Mononuclear cell (primary cell): Measurements from ENCODE around the gene PCDHGA12. TPM values are rescaled to one million over a fixed set of nuclear protein-coding genes. Genes with fewer than 3 reads are reported as not detected.

Source experiments
- H3K27me3 ChIP-seq: 2 replicates; pipeline ENCODE4 v1.6.0; 2011; ENCODE audit warnings: low read length, control low read depth; ENCODE audit not compliant: insufficient read depth
- H3K4me1 ChIP-seq: 2 replicates; pipeline ENCODE4 v1.5.1; 2011; ENCODE audit warnings: mild to moderate bottlenecking, low read length, control low read depth; ENCODE audit not compliant: insufficient read depth
- H3K4me3 ChIP-seq: 2 replicates; pipeline ENCODE4 v1.5.1; 2011; ENCODE audit warnings: mild to moderate bottlenecking, low read length, moderate library complexity
- H3K9me3 ChIP-seq: 2 replicates; pipeline ENCODE4 v1.5.1; 2011; ENCODE audit warnings: low read depth, mild to moderate bottlenecking, control low read depth, low read length
- total RNA-seq: library from RNA; depleted of rRNA; stranded (reverse); fragments of >200 nt; gene quantifications from one replicate; pipeline ENCODE4 v1.2.3, GENCODE V29; 2012

The PCDHGA12 gene
- total RNA-seq, 1 donor, result 0.10 TPM

DNA sequence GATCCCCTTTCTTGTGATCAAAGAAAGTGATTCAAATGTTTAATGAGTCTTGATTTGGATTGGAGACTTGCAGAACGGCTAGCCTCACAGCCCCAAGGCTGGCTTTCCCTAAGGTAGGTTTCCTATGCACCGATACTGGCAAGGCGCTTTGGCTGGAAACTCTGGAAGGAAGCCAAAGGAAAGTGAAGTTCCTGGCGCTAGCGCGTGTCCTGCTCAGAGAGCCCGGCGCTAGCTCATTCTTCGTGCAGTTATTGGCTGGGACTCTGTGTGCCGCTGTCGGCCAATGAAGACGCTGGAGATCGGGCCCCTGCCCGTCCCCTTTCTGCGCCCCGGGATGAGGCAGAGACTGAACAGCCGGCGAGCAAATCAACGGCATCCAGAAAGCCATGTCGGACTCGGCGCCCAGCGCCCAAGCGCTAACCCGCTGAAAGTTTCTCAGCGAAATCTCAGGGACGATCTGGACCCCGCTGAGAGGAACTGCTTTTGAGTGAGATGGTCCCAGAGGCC is 45.4 kb downstream of the PCDHGA12 start, which contains the start of gene PCDHGC3:
TSS of gene PCDHGC3 (plus strand) at position 342 of the 507 bp plus-strand sequence. CDS start at position 493, 151 bp downstream.
- Histone ChIP-seq H3K27me3 (peaks cover 71% of the 10 kb centered on the region), H3K9me3 (no peaks in the 10 kb centered on the region), H3K4me3 (peak within 1 kb of the TSS; percentile 9), H3K4me1 (peaks cover 23% of the 10 kb centered on the region)

DNA sequence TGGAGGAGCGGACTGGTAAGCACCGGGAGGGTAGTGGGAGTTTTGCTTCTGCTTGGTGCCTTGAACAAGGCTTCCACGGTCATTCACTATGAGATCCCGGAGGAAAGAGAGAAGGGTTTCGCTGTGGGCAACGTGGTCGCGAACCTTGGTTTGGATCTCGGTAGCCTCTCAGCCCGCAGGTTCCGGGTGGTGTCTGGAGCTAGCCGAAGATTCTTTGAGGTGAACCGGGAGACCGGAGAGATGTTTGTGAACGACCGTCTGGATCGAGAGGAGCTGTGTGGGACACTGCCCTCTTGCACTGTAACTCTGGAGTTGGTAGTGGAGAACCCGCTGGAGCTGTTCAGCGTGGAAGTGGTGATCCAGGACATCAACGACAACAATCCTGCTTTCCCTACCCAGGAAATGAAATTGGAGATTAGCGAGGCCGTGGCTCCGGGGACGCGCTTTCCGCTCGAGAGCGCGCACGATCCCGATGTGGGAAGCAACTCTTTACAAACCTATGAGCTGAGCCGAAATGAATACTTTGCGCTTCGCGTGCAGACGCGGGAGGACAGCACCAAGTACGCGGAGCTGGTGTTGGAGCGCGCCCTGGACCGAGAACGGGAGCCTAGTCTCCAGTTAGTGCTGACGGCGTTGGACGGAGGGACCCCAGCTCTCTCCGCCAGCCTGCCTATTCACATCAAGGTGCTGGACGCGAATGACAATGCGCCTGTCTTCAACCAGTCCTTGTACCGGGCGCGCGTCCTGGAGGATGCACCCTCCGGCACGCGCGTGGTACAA is 46.0 kb downstream of the PCDHGA12 start:
- Histone ChIP-seq H3K4me3 (peak overlapping the region; percentile 9), H3K9me3 (no peaks in the 10 kb centered on the region), H3K27me3 (peaks cover 74% of the 10 kb centered on the region), H3K4me1 (peaks cover 23% of the 10 kb centered on the region)

DNA sequence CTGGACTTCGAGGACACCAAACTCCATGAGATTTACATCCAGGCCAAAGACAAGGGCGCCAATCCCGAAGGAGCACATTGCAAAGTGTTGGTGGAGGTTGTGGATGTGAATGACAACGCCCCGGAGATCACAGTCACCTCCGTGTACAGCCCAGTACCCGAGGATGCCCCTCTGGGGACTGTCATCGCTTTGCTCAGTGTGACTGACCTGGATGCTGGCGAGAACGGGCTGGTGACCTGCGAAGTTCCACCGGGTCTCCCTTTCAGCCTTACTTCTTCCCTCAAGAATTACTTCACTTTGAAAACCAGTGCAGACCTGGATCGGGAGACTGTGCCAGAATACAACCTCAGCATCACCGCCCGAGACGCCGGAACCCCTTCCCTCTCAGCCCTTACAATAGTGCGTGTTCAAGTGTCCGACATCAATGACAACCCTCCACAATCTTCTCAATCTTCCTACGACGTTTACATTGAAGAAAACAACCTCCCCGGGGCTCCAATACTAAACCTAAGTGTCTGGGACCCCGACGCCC is 46.8 kb downstream of the PCDHGA12 start:
- Histone ChIP-seq H3K4me3 (no peak overlapping the region), H3K9me3 (no peaks in the 10 kb centered on the region), H3K4me1 (peaks cover 23% of the 10 kb centered on the region), H3K27me3 (peaks cover 76% of the 10 kb centered on the region)

DNA sequence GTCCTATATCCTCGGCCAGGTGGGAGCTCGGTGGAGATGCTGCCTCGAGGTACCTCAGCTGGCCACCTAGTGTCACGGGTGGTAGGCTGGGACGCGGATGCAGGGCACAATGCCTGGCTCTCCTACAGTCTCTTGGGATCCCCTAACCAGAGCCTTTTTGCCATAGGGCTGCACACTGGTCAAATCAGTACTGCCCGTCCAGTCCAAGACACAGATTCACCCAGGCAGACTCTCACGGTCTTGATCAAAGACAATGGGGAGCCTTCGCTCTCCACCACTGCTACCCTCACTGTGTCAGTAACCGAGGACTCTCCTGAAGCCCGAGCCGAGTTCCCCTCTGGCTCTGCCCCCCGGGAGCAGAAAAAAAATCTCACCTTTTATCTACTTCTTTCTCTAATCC is 47.5 kb downstream of the PCDHGA12 start:
- peaks cover 78% of the 10 kb centered on the region for H3K27me3 ChIP-seq
- no peaks in the 10 kb centered on the region for H3K9me3 ChIP-seq
- peaks cover 23% of the 10 kb centered on the region for H3K4me1 ChIP-seq
- H3K4me3 ChIP-seq, result no peak overlapping the region

DNA sequence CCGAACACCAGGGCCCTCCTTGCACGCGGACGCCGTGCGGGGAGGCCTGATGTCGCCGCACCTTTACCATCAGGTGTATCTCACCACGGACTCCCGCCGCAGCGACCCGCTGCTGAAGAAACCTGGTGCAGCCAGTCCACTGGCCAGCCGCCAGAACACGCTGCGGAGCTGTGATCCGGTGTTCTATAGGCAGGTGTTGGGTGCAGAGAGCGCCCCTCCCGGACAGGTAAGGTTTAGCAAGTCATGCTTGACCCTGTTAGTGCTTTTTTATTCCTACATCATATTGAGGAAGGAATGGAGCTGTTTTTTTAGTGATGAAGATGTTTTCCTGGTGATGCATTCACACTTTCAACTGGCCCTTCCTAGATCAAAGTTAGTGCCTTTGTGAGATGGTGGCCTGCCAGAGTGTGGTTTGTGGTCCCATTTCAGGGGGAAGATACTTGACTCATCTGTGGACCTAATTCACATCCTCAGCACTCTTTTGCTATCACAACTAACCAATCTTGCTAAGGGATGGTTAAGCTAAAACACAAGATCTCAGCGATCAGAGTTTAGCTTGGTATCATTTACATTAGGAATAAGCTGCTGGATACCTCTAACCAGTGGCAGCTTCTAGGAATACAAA is 48.1 kb downstream of the PCDHGA12 start:
- H3K4me3 ChIP-seq, result no peak overlapping the region

DNA sequence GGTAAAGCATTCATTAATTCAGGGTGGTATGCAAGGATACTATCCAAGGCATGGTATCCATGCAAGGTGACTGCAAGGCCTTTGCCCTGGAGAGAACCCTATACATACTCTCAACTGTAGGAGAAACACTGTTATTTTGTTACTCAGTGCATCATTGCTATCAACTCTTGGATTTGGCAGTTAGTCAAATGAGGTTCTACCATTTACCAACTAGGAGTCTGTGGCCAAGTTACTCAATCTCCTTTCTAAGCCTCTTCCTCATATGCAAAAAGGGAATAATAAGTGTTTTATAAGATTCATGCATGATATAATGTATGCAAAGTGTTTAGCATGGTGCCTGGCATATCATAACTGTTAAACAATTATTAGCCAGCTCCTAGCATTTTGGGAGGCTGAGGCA is 49.5 kb downstream of the PCDHGA12 start:
- Histone ChIP-seq H3K27me3 (peaks cover 83% of the 10 kb centered on the region), H3K4me1 (peaks cover 24% of the 10 kb centered on the region), H3K4me3 (no peak overlapping the region), H3K9me3 (no peaks in the 10 kb centered on the region)

More for the DNA sequence above, 48.1 kb downstream of the PCDHGA12 start:
- H3K4me1 ChIP-seq, result peaks cover 23% of the 10 kb centered on the region
- no peaks in the 10 kb centered on the region for H3K9me3 ChIP-seq
- H3K27me3 ChIP-seq, result peaks cover 83% of the 10 kb centered on the region

Other genes starting within 250 kb of the PCDHGA12 start
- gene PCDHB16, start 248.1 kb upstream of the PCDHGA12 start, total RNA-seq, result not detected
- 0.31 TPM for gene PCDHB9, start 243.3 kb upstream of the PCDHGA12 start, total RNA-seq
- not detected for gene PCDHB10, start 238.2 kb upstream of the PCDHGA12 start, total RNA-seq
- not detected for gene PCDHB11, start 230.9 kb upstream of the PCDHGA12 start, total RNA-seq
- not detected for gene PCDHB12, start 221.8 kb upstream of the PCDHGA12 start, total RNA-seq
- gene PCDHB13, start 216.6 kb upstream of the PCDHGA12 start, total RNA-seq, result not detected
- gene PCDHB14, start 207.2 kb upstream of the PCDHGA12 start, total RNA-seq, result not detected
- gene PCDHB15, start 185.1 kb upstream of the PCDHGA12 start, total RNA-seq, result not detected
- gene SLC25A2, start 126.5 kb upstream of the PCDHGA12 start, total RNA-seq, result 0.73 TPM
- gene TAF7, start 109.7 kb upstream of the PCDHGA12 start, total RNA-seq, result 76.5 TPM
- not detected for gene PCDHGA1, start 100.0 kb upstream of the PCDHGA12 start, total RNA-seq
- not detected for gene PCDHGA2, start 91.7 kb upstream of the PCDHGA12 start, total RNA-seq
- gene PCDHGA3, start 86.7 kb upstream of the PCDHGA12 start, total RNA-seq, result 0.10 TPM
- not detected for gene PCDHGB1, start 80.4 kb upstream of the PCDHGA12 start, total RNA-seq
- gene PCDHGA4, start 75.5 kb upstream of the PCDHGA12 start, total RNA-seq, result 0.21 TPM
- 0.63 TPM for gene PCDHGB2, start 70.5 kb upstream of the PCDHGA12 start, total RNA-seq
- 0.21 TPM for gene PCDHGA5, start 66.3 kb upstream of the PCDHGA12 start, total RNA-seq
- 0.63 TPM for gene PCDHGB3, start 60.3 kb upstream of the PCDHGA12 start, total RNA-seq
- 0.10 TPM for gene PCDHGA6, start 56.6 kb upstream of the PCDHGA12 start, total RNA-seq
- gene PCDHGA7, start 47.8 kb upstream of the PCDHGA12 start, total RNA-seq, result 0.42 TPM
- gene PCDHGB4, start 42.8 kb upstream of the PCDHGA12 start, total RNA-seq, result 0.31 TPM
- gene PCDHGA8, start 37.9 kb upstream of the PCDHGA12 start, total RNA-seq, result 0.10 TPM
- gene PCDHGB5, start 32.6 kb upstream of the PCDHGA12 start, total RNA-seq, result 0.84 TPM
- gene PCDHGA9, start 27.7 kb upstream of the PCDHGA12 start, total RNA-seq, result 0.42 TPM
- gene PCDHGB6, start 22.5 kb upstream of the PCDHGA12 start, total RNA-seq, result 0.63 TPM
- gene PCDHGA10, start 17.5 kb upstream of the PCDHGA12 start, total RNA-seq, result 0.52 TPM
- gene PCDHGB7, start 12.8 kb upstream of the PCDHGA12 start, total RNA-seq, result 0.31 TPM
- gene PCDHGA11, start 9.5 kb upstream of the PCDHGA12 start, total RNA-seq, result 0.21 TPM
- gene PCDHGC3, start 45.5 kb downstream of the PCDHGA12 start, total RNA-seq, result 0.42 TPM
- 0.10 TPM for gene PCDHGC4, start 54.5 kb downstream of the PCDHGA12 start, total RNA-seq
- gene PCDHGC5, start 58.6 kb downstream of the PCDHGA12 start, total RNA-seq, result not detected
- 81.9 TPM for gene DIAPH1, start 188.5 kb downstream of the PCDHGA12 start, total RNA-seq
- 30.5 TPM for gene HDAC3, start 206.3 kb downstream of the PCDHGA12 start, total RNA-seq
- gene RELL2, start 206.5 kb downstream of the PCDHGA12 start, total RNA-seq, result 6.6 TPM
- gene FCHSD1, start 220.9 kb downstream of the PCDHGA12 start, total RNA-seq, result 41.1 TPM